ENCODE data around the gene TKT.
"Not testable (repeated sequence)": the region's sequence is repeated elsewhere in the genome, so short reads cannot be mapped to it uniquely, and the experiment has no call there.

The TKT gene

DNA sequence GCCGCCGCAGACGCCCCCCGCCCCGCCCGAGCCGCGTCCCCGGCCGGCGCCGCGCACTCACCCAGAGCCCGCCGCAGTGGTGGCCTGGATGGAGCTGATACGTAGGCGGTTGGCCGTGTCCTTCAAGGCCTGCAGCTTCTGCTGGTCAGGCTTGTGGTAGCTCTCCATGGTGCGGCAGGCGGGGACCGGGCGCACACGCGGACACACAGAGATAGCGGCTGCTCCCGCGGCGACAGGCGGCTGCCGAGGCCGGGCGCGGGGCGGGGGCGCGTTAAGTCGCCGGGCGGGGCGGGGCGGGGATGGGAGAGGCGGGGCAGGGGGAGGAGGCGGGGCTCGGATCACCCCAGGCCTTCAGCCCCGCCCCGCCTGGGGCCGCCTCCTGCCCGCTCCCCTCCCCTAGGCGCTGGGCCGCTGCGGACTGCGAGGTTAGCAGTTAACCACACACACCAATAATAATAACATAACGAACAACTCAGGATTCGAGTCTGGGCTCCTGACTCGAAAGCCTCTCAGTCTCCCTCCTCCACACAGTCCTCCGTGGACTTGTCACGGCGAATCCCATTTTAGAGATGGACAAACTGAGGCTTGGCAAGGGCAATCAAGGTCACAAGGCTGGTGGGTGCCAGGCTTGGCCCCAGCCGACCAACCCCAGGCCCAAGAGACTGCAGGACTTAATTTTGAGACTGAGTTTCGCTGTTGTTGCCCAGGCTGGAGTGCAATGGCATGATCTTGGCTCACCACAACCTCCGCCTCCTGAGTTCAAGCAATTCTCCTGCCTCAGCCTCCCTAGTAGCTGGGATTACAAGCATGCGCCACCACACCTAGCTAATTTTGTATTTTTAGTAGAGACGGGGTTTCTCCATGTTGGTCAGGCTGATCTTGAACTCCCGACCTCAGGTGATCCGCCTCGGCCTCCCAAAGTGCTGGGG, at the start of gene TKT:
Gene TKT, minus strand, starts transcription at position 248 of the 929 bp plus-strand sequence. Its CDS starts 80 bp downstream, at position 168.
- peak; percentile 40 for DNase-seq

GRCh38 chr3:53303957-53304356, 48.1 kb upstream of the TKT start:
- no peak for DNase-seq

DNA sequence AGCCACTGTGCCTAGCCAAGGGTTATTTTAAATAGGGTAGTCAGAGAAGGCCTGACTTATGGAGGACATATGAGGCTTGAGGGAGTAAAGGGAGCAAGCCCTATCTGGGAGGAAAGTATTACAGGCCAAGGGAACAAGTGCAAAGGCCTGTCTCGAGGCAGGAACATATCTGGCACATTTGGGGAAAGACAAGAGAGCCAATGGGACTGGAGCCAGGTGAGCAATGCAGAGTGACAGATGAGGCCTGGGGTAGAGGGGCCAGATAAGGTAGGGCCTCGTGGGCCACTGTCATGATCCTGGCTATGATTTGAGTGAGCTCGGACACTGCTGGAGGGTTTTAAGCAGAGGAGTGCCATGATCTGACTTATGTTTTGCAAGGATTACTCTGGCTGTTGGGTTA, 47.7 kb upstream of the TKT start:
- no peak for DNase-seq

- no peak for DNase-seq
Measured at GRCh38 chr3:53300826-53301225, 45.0 kb upstream of the TKT start.

- not testable (repeated sequence) for DNase-seq
Measured at GRCh38 chr3:53299611-53300023, 43.8 kb upstream of the TKT start.

DNA sequence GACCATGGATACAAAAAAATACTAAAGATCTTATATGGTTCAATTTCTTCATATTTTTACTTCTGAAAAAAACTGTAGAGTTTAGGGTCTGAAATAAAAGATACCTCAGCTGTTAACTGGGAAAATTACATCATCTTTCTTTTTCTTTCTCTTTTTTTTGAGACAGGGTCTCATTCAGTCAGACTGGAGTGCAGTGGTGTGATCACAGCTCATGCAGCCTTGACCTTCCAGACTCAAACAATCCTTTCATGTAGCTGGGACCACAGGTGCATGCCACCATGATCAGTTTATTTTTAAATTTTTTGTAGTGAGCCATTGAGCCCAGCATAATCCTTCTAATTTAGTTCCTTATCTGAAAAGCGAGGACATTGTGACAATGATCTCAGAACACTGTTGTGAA, 39.6 kb upstream of the TKT start:
- no peak for DNase-seq

- no peak for DNase-seq
Measured at GRCh38 chr3:53293867-53294266, 38.0 kb upstream of the TKT start.

- DNase-seq, result no peak
Measured at GRCh38 chr3:53288214-53288613, 32.4 kb upstream of the TKT start.

DNA sequence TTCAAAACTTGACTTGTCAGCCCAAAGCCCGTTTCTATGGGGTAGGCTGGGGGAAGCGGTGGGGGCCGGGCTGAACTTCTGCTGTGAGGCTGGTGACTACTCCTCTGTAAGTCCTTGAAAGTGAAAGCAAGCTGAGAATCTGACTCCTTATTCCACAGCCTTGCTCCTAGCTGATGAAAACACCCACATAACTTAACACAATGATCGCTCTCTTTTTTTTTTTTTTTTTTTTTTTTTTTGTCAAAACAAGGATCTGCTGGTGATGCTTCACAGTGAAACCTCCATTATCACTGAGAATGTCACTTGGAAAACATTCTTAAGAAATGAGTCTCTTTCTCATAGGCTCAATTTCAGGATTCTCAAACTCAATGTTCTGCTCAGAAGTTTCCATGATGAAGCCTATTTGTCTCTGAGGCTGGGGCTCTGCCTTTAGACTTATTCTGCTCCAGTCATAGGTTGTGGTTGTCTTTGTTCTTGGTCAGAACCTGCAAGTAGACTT, 31.4 kb upstream of the TKT start:
- no peak for DNase-seq

DNA sequence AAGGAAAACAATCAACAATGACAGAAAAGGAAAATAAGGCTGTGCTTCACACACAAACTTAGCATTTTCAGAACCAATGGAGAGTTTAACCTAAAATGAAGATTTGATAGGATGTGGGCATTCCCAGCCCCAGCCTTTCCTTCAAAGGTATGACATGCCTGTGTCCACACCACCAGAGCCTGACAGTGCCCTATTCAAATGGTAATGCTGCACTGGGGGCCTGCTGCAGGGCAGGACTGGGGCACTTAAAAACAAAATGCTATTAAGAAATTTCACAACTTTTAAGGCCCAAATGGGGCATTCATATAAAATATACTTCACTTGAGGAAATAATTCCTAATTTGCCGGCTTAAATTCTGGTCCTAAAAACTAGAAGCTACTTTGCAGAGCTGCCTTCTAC, 30.9 kb upstream of the TKT start:
- DNase-seq, result no peak

DNA sequence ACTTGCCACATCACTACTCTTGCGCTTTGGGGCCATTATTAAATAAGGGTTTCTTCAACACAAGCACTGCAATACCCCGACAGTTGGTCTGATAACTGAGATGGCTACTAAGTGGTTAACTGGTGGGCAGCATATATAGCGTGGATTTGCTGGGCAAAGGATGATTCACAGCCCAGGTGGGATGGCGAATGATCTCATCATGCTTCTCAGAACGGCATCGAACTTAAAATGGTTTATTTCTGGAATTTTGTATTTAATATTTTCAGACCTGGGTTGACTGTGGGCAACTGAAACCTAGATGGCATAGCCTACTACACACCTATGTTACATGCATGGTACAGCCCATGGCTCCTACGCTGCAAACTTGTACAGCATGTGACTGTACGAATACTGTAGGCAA, 26.8 kb upstream of the TKT start:
- no peak for DNase-seq

DNA sequence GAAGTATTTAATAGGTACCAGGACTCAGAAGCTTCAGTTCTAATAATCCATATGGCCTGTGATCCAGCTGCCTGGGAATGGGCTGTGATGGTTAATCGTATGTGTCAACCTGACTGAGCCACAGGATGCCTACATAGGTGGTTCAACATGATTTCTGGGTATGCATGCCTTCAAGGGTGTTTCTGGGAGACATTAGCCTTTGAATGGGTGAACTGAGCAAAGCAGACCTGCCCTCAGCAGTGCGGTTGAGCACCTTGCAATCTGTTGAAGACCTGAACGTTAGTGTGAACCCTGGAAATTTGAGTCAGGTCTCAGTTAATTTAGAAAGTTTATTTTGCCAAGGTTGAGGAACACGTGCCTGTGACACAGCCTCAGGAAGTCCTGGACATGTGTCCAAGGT, 22.8 kb upstream of the TKT start:
- DNase-seq, result no peak

DNA sequence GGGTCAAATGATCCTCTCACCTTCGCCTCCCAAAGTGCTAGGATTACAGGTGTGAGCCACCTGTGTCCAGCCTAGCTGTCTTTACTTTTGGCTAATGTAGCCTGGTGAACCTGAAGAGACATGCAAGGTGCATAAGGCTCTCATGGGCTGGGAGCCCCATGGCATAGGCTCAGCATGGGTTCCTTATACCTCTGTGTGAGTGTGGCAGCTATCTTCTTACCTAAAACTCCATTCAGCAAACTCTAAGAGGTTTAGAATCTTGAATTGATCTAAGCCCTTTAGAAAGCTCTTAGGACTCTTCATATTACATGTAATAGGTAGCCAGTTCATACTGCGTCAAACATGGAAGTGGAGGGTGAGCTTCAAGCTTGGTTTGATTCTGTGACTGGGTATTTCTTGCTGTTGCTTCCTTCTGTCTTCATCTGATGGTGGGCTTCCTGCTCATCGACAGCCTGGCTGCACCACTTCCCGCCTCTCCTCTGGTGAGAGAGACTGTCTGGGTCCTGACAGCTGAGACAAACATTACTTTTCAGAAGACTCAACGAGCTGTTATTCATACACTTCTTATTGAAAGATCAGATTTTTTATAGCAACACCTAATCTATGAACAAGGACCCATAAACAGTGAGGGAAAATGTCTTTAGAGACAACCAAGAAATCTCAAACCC, 19.2 kb upstream of the TKT start:
- no peak for DNase-seq

- DNase-seq, result no peak
Measured at GRCh38 chr3:53273146-53273670, 17.4 kb upstream of the TKT start.

DNA sequence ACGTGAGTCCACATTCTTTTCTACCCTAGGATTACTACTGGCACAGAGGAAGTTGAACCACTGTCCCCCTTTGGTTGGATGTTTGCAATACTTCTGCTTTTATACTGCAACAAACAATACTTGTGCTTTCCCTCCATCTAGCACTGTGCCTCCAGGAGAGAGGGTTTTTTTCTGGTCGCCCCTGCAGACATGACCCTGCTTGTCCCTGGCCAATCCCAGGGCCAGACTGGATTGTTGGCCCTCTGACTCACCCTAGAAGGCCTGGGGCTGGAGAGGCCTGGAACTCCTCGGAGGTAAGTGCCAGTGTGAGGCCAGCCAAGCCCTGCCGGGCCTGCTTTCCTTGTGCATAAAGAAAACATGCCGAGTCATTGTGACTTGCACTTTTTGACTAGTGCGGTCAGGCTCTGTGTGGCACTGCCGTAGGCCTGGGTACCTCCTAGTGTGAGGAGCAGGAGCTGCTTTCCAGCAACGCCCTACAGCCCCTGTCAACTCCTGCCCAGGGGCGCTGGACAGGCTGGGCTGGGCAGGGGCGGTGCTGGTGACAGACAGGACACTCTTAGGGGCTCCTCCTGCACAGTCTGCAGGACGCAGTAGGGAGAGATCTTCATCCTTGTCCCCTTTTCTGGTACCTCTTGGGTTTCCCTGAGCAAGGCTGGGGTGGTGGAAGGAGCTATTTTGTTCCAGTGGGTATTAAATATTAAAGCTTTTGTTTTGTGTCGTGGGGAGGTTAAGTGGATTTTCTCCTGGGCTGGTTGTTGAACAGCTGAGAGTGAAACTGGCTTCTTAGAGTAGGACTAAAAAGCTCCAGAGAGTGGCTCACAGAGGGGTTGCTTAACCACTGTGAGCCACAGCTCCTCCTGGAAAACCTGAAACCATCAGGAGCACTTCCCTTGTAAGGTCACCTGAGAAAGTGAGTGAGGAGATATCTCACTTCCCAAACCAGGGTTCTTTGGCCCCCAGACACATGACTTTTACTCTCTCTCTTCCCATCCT, 14.4 kb upstream of the TKT start:
- peak; percentile 93 for DNase-seq

DNA sequence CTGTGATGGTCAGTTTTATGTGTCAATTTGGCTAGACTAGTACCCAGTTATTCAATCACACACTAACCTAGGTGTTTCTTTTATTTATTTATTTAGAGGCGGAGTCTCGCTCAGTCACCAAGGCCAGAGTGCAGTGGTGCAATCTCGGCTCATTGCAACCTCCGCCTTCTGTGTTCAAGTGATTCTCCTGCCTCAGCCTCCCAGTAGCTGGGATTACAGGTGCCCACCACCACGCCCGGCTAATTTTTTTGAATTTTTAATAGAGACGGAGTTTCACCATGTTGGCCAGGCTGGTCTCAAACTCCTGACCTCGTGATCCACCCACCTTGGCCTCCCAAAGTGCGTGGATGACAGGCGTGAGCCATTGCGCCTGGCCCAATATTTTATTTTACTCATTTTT, 13.4 kb upstream of the TKT start:
- not testable (repeated sequence) for DNase-seq

- no peak for DNase-seq
Measured at GRCh38 chr3:53267766-53268165, 11.9 kb upstream of the TKT start.

DNA sequence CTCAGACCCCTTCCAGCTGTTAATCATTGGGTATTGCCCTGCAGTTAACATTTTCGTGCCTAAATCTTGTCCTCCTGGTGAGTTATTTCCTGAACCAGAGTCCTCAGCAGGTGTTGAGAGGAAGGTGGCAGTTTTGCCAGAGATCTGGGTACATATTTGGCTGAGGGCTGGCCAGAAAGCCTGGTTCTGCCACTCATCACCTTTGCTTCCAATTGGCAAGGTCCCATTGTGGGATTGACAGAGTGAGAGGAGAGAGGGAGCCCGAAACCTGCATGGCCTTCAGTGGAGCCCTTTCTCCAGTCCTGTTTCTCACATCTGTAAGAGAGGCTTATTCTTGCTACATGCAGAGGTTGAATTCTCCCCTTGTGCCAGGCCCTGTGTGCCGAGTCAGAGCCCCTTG, 8.9 kb upstream of the TKT start:
- no peak for DNase-seq

DNA sequence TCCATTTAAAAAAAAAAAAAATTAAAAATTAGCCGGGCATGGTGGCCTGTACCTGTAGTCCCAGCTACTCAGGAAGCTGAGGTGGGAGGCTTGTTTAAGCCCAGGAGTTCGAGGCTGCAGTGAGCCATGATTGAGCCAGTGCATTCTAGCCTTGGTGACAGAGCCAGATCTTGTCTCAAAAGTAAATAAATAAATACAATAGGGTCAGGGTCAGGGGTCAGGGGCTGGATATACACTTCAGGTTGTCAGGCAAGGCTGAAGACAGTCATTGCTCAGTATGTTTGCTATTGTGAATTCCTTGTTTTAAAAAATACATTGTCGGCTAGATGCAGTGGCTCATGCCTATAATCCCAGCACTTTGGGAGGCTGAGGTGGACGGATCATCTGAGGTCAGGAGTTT, 8.1 kb upstream of the TKT start:
- DNase-seq, result no peak

- no peak for DNase-seq
Measured at GRCh38 chr3:53261712-53262111, 5.9 kb upstream of the TKT start.

GRCh38 chr3:53260286-53260785, 4.5 kb upstream of the TKT start:
- DNase-seq, result no peak
